Measurements from ENCODE around the gene USP11.
A peak's percentile ranks its signal among the peaks of the same experiment; 100 is the strongest.

Gene USP11

DNA sequence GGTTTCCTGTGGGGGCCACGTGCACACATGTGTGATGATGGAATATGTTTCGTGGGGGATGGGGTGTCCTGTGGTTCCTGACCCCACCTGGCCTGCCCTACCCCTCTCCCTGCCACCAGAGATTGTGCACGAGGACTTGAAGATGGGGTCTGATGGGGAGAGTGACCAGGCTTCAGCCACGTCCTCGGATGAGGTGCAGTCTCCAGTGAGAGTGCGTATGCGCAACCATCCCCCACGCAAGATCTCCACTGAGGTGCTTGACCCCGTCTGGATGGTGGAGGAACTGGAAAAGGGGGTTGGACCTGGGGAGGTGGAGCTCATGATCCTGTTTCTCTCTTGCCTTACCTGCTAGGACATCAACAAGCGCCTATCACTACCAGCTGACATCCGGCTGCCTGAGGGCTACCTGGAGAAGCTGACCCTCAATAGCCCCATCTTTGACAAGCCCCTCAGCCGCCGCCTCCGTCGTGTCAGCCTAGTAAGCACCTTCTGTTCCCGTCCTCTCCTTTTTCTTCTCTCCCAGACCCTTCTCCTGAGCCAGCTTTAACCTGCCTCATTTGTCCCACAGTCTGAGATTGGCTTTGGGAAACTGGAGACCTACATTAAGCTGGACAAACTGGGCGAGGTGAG lies 8.4 kb upstream of the USP11 start:
- H3K27ac ChIP-seq (ENCODE audit: low read length): no peak overlapping the region
- H3K36me3 ChIP-seq (ENCODE audit: control insufficient read depth, insufficient read depth, low read length): peaks cover 44% of the 10 kb centered on the region
- WGBS (ENCODE audit: insufficient coverage, insufficient read length): no CpG with 5 or more reads among the region's 17 CpGs
- no peak overlapping the region for H3K4me3 ChIP-seq (ENCODE audit: low read length)
- no peaks in the 10 kb centered on the region for H3K27me3 ChIP-seq (ENCODE audit: control insufficient read depth, insufficient read depth, low read length)
- no peak for DNase-seq (ENCODE audit: low read depth, low spot score)
- no peaks in the 10 kb centered on the region for H3K9me3 ChIP-seq (ENCODE audit: control insufficient read depth, insufficient read depth, low read length)
- peaks cover 4% of the 10 kb centered on the region; the same call in 1 of the 2 replicates for H3K4me1 ChIP-seq (ENCODE audit: control insufficient read depth, insufficient read depth, low read length)

DNA sequence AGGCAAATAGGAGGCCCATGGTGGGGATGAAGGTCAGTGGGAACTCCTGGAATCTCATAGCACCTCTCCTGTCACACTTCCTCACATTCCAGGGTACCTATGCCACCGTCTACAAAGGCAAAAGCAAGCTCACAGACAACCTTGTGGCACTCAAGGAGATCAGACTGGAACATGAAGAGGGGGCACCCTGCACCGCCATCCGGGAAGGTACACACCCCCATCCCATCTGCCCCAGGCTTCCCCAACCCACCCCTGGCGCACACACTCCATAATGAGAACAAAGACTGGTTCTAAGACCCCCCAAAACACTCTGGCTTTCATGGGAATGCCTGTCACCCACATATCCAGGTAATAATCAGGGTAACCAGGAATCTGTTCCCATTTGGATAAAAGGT lies 7.9 kb upstream of the USP11 start:
- DNase-seq (ENCODE audit: low read depth, low spot score): no peak
- peaks cover 44% of the 10 kb centered on the region for H3K36me3 ChIP-seq (ENCODE audit: control insufficient read depth, insufficient read depth, low read length)
- H3K4me1 ChIP-seq (ENCODE audit: control insufficient read depth, insufficient read depth, low read length): no peaks in the 10 kb centered on the region; the same call in 1 of the 2 replicates
- no peaks in the 10 kb centered on the region for H3K9me3 ChIP-seq (ENCODE audit: control insufficient read depth, insufficient read depth, low read length)
- no CpG with 5 or more reads among the region's 4 CpGs for WGBS (ENCODE audit: insufficient coverage, insufficient read length)
- H3K4me3 ChIP-seq (ENCODE audit: low read length): no peak overlapping the region
- H3K27me3 ChIP-seq (ENCODE audit: control insufficient read depth, insufficient read depth, low read length): no peaks in the 10 kb centered on the region
- no peak overlapping the region for H3K27ac ChIP-seq (ENCODE audit: low read length)

DNA sequence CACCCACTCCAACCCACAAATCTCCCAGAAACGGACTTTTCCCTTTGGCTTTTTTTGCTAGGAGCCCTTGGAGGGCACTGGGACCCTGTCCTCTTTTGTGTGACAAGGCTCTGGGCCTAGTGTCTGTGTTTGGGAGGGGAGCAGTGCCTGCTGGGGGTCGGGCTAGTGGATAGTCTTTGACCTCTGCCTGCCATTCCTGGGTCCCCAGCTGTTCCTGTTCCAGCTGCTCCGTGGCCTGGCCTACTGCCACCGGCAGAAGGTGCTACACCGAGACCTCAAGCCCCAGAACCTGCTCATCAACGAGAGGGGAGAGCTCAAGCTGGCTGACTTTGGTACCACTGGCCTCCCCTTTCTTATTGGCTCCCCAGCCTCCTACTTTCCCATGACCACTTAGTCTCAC lies 6.7 kb upstream of the USP11 start:
- H3K36me3 ChIP-seq (ENCODE audit: control insufficient read depth, insufficient read depth, low read length): peaks cover 44% of the 10 kb centered on the region
- DNase-seq (ENCODE audit: low read depth, low spot score): no peak
- no peak overlapping the region for H3K4me3 ChIP-seq (ENCODE audit: low read length)
- no peaks in the 10 kb centered on the region for H3K9me3 ChIP-seq (ENCODE audit: control insufficient read depth, insufficient read depth, low read length)
- no peak overlapping the region for H3K27ac ChIP-seq (ENCODE audit: low read length)
- H3K27me3 ChIP-seq (ENCODE audit: control insufficient read depth, insufficient read depth, low read length): no peaks in the 10 kb centered on the region
- WGBS (ENCODE audit: insufficient coverage, insufficient read length): no CpG with 5 or more reads among the region's 6 CpGs
- no peaks in the 10 kb centered on the region for H3K4me1 ChIP-seq (ENCODE audit: control insufficient read depth, insufficient read depth, low read length)

DNA sequence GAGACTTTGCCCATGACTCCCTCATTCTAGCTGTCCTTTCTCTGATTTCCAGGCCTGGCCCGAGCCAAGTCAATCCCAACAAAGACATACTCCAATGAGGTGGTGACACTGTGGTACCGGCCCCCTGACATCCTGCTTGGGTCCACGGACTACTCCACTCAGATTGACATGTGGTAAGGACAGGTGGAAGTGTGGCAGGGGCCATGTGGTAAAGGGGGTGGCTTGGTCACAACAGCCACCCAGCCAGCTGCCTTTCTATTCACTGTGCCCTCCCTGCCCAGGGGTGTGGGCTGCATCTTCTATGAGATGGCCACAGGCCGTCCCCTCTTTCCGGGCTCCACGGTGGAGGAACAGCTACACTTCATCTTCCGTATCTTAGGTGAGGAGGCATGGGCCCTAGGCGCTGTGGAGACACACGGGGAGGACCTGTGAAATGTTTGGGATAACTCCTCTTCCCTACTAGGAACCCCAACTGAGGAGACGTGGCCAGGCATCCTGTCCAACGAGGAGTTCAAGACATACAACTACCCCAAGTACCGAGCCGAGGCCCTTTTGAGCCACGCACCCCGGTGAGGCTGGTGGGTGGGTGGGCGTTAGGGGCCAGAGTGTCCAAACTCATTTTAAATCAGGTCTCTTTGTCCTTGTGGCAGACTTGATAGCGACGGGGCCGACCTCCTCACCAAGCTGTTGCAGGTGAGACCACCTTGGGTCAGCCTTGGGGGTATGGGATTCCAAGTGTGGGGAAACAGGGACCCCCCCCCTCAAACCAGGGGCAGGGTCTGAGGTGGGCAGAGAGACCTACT lies 6.1 kb upstream of the USP11 start:
- H3K36me3 ChIP-seq (ENCODE audit: control insufficient read depth, insufficient read depth, low read length): peaks cover 44% of the 10 kb centered on the region
- DNase-seq (ENCODE audit: low read depth, low spot score): no peak

DNA sequence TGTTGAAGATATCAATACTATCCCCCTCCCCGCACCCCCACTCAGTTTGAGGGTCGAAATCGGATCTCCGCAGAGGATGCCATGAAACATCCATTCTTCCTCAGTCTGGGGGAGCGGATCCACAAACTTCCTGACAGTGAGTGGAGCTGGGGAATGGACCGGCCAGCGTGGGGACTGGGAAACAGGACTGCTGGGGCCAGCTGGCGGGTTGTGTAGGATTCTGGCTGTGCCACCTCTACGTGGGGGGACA lies 5.5 kb upstream of the USP11 start:
- no CpG with 5 or more reads among the region's 9 CpGs for WGBS (ENCODE audit: insufficient coverage, insufficient read length)
- no peaks in the 10 kb centered on the region for H3K27me3 ChIP-seq (ENCODE audit: control insufficient read depth, insufficient read depth, low read length)
- DNase-seq (ENCODE audit: low read depth, low spot score): no peak
- H3K36me3 ChIP-seq (ENCODE audit: control insufficient read depth, insufficient read depth, low read length): peaks cover 44% of the 10 kb centered on the region
- H3K27ac ChIP-seq (ENCODE audit: low read length): no peak overlapping the region
- H3K9me3 ChIP-seq (ENCODE audit: control insufficient read depth, insufficient read depth, low read length): no peaks in the 10 kb centered on the region
- H3K4me3 ChIP-seq (ENCODE audit: low read length): no peak overlapping the region
- peaks cover 1% of the 10 kb centered on the region; the same call in 1 of the 2 replicates for H3K4me1 ChIP-seq (ENCODE audit: control insufficient read depth, insufficient read depth, low read length)

More for the DNA sequence above, 6.1 kb upstream of the USP11 start:
- no CpG with 5 or more reads among the region's 19 CpGs for WGBS (ENCODE audit: insufficient coverage, insufficient read length)
- no peak overlapping the region for H3K4me3 ChIP-seq (ENCODE audit: low read length)
- no peaks in the 10 kb centered on the region for H3K4me1 ChIP-seq (ENCODE audit: control insufficient read depth, insufficient read depth, low read length)
- no peaks in the 10 kb centered on the region for H3K9me3 ChIP-seq (ENCODE audit: control insufficient read depth, insufficient read depth, low read length)
- no peak overlapping the region for H3K27ac ChIP-seq (ENCODE audit: low read length)
- no peaks in the 10 kb centered on the region for H3K27me3 ChIP-seq (ENCODE audit: control insufficient read depth, insufficient read depth, low read length)

DNA sequence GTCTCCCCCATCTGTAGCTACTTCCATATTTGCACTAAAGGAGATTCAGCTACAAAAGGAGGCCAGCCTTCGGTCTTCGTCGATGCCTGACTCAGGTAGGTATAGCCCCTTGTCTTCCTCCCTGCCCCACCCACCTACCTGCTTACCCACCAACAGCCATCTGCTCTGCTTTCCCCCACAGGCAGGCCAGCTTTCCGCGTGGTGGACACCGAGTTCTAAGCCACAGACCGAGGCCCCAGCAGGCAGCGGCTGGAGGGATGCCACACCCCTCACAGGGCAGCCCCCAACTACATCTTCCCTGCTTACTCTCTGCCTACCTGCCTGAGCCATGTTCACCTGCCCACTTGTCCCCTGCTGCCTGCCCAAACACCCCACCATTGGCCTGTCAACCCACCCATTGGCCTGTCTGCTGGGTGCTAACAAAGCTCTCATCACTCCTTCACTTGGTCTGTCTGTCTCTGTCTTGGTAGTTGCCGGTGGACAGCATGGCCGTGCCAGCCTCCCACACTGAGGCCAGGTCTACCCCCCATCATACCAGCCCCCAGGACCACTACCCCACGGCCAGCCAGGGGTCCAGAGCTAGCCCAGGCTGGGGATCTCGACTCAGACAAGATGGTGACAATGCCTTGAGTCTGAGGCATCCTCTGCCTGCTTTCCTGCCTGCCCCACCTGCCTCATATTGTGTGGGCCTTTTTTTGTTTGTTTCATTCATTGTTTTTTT lies 4.1 kb upstream of the USP11 start:
- peaks cover 3% of the 10 kb centered on the region; the same call in 1 of the 2 replicates for H3K4me1 ChIP-seq (ENCODE audit: control insufficient read depth, insufficient read depth, low read length)
- H3K9me3 ChIP-seq (ENCODE audit: control insufficient read depth, insufficient read depth, low read length): no peaks in the 10 kb centered on the region
- WGBS (ENCODE audit: insufficient coverage, insufficient read length): no CpG with 5 or more reads among the region's 12 CpGs
- H3K36me3 ChIP-seq (ENCODE audit: control insufficient read depth, insufficient read depth, low read length): peaks cover 35% of the 10 kb centered on the region
- no peak overlapping the region for H3K27ac ChIP-seq (ENCODE audit: low read length)
- no peak for DNase-seq (ENCODE audit: low read depth, low spot score)
- no peak overlapping the region for H3K4me3 ChIP-seq (ENCODE audit: low read length)
- no peaks in the 10 kb centered on the region for H3K27me3 ChIP-seq (ENCODE audit: control insufficient read depth, insufficient read depth, low read length)

DNA sequence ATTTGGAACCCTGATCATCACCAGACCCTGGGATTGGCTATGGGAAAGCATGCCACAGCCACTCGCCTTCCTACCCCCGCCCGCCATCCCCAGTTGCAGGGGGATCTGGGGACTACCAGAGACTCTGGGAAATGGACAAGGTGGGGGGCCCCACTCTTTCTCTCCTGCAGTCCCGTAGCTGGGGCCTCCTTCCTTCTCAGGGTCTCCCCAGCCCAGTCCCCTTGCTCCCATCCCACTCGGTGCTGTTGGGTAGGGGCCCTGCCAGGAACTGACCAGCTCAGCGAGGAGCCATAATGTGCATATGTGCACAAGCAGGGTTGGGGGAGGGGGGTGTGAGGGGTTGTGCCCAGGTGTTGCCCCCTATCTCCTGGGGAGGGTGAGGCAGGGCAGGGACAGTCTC lies 3.4 kb upstream of the USP11 start:
- no peaks in the 10 kb centered on the region for H3K9me3 ChIP-seq (ENCODE audit: control insufficient read depth, insufficient read depth, low read length)
- DNase-seq (ENCODE audit: low read depth, low spot score): no peak
- no peak overlapping the region for H3K4me3 ChIP-seq (ENCODE audit: low read length)
- peaks cover 28% of the 10 kb centered on the region for H3K36me3 ChIP-seq (ENCODE audit: control insufficient read depth, insufficient read depth, low read length)
- peaks cover 3% of the 10 kb centered on the region; the same call in 1 of the 2 replicates for H3K4me1 ChIP-seq (ENCODE audit: control insufficient read depth, insufficient read depth, low read length)
- H3K27me3 ChIP-seq (ENCODE audit: control insufficient read depth, insufficient read depth, low read length): no peaks in the 10 kb centered on the region
- no CpG with 5 or more reads among the region's 6 CpGs for WGBS (ENCODE audit: insufficient coverage, insufficient read length)
- no peak overlapping the region for H3K27ac ChIP-seq (ENCODE audit: low read length)

DNA sequence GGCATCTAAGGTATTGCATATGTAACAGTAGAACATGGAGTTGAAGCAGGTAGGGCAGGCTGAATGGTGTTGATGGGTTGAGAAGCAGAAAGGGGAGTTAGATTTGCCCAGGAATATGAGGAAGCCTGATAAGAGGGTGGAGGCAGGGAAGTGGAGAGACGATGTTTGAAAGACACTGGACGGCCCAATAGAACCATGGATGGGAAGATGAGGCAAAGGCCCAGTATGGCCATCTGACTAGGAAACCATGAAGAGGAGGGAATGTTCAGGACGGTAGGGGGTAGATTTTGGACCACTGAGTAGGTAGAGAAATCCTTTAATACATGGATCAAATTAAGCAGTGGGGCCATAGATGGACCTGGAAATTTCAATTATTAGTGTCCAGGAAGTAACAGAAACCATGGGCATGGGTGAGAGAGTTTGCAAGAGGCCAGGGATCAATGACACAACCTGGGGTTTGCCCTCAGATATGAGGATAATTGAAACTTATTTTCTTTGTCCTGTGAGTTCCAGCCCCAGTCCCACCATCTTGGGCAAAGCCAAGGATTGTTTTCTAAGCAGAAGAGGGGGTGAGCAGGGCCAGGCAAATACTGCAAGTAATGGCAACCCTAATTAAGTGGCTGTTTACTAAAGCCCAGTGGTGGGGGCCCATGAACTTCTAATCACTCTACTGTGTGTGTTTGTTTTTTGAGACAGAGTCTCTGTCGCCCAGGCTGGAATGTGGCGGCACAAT lies 2.5 kb upstream of the USP11 start:
- WGBS (ENCODE audit: insufficient coverage, insufficient read length): no CpG with 5 or more reads among the region's 5 CpGs
- no peaks in the 10 kb centered on the region for H3K9me3 ChIP-seq (ENCODE audit: control insufficient read depth, insufficient read depth, low read length)
- H3K27ac ChIP-seq (ENCODE audit: low read length): no peak overlapping the region
- peaks cover 25% of the 10 kb centered on the region for H3K36me3 ChIP-seq (ENCODE audit: control insufficient read depth, insufficient read depth, low read length)
- H3K4me3 ChIP-seq (ENCODE audit: low read length): no peak overlapping the region
- DNase-seq (ENCODE audit: low read depth, low spot score): no peak
- H3K4me1 ChIP-seq (ENCODE audit: control insufficient read depth, insufficient read depth, low read length): peaks cover 3% of the 10 kb centered on the region; the same call in 1 of the 2 replicates
- H3K27me3 ChIP-seq (ENCODE audit: control insufficient read depth, insufficient read depth, low read length): no peaks in the 10 kb centered on the region

DNA sequence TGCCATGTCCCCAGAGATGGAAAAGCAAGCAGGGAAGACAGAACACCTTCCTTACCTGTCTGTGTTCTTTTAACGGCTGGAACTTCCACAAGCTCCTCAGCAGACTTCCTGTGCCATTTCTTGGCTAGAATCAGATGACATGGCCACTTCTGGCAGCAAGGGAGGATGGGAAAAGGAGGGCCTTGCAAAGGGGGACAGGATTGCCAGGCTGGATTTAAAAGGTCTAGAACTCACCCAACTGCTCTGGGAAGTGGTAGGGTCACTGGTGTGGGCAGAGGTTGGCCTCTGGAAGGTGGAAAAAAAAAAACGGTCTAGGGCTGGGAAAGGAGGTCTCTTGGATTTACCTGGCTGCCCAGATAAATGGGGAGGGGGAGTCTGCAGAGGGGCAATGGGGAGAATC lies 1.6 kb upstream of the USP11 start:
- no CpG with 5 or more reads among the region's 2 CpGs for WGBS (ENCODE audit: insufficient coverage, insufficient read length)
- Histone ChIP-seq H3K27me3 (ENCODE audit: control insufficient read depth, insufficient read depth, low read length) (no peaks in the 10 kb centered on the region), H3K36me3 (ENCODE audit: control insufficient read depth, insufficient read depth, low read length) (peaks cover 19% of the 10 kb centered on the region), H3K4me1 (ENCODE audit: control insufficient read depth, insufficient read depth, low read length) (peaks cover 3% of the 10 kb centered on the region; the same call in 1 of the 2 replicates), H3K4me3 (ENCODE audit: low read length) (no peak overlapping the region), H3K9me3 (ENCODE audit: control insufficient read depth, insufficient read depth, low read length) (no peaks in the 10 kb centered on the region), H3K27ac (ENCODE audit: low read length) (no peak overlapping the region)
- no peak for DNase-seq (ENCODE audit: low read depth, low spot score)

DNA sequence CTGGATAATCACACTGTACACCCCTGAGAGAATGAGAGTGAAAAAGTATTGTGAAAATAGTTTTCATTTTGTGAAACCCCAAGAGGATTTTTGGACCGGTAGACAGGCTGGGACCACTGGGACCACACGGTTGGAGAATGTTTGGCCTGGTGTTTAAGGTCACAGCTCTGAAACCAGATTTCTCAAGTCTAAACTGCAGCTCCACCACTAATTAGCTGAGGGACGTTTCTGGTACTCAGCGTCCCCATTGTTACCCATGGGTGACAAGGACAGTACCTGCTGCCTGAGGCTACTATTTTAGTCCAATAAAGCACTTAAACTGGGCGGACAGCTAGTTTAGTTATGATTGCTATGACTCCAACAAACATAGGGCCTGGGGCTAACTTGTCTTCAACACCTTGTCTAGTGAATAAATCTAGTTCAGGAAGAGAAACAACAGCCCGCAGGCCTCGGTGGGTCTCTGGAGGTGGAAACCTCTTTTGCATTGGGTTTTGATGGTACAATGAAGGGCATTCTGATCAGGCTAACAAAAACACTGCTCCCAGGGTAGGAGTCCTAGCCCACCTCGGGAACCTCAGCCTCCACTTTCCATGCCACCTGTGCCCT lies 509 bp upstream of the USP11 start:
- peaks cover 8% of the 10 kb centered on the region; the same call in 1 of the 2 replicates for H3K36me3 ChIP-seq (ENCODE audit: control insufficient read depth, insufficient read depth, low read length)
- no peaks in the 10 kb centered on the region for H3K27me3 ChIP-seq (ENCODE audit: control insufficient read depth, insufficient read depth, low read length)
- peak overlapping the region; percentile 81; the same call in 1 of the 2 replicates for H3K4me3 ChIP-seq (ENCODE audit: low read length)
- peaks cover 3% of the 10 kb centered on the region; the same call in 1 of the 2 replicates for H3K4me1 ChIP-seq (ENCODE audit: control insufficient read depth, insufficient read depth, low read length)
- no peak for DNase-seq (ENCODE audit: low read depth, low spot score)
- WGBS (ENCODE audit: insufficient coverage, insufficient read length): no CpG with 5 or more reads among the region's 8 CpGs
- no peak overlapping the region for H3K27ac ChIP-seq (ENCODE audit: low read length)
- H3K9me3 ChIP-seq (ENCODE audit: control insufficient read depth, insufficient read depth, low read length): no peaks in the 10 kb centered on the region
